ENCODE data around the gene STRA8.

The STRA8 gene

DNA sequence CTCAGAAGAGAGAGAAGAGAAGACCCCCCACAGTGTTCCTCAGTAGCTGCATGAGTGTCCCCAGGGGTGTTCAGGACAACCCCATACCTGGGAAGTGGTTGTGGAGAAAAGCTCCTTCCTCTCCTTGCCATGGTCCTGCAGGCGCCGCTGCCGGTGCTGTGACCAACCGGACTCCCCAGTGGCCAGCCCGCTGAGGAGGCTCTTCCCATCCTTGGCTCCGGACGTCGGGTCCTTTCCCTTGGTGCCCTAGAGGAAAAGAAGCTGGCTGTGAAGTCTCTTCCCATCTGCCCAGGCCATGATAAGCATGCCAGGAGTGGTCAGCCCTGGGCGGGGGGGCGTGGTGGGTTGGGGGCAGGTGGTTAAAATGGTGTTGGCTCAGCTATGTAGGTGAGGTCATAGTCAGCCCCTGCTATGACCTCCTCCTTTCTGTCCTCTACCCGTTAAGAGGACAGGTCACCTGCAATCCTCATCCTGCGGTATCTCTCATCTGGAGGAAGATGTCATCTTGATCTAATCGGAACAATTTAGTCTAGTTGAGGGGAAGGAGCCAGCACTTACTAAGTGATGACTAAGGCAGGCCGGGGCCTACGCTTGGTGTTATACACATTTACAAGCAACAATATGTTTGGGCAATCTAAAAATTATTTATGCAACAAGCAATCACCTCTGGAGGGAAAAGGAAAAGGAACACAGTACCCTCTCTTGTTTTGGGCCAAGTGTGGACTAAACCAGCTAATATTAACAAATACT, 35.6 kb upstream of the STRA8 start:
- Histone ChIP-seq H3K27me3 (no peaks in the 10 kb centered on the region), H3K27ac (no peak overlapping the region), H3K4me1 (no peaks in the 10 kb centered on the region), H3K9me3 (no peaks in the 10 kb centered on the region), H3K4me3 (no peak overlapping the region), H3K36me3 (peaks cover 64 to 91% (median 65%) of the 10 kb centered on the region in 3 donors)
- no peak for DNase-seq
- TF ChIP-seq, protein P1, sequence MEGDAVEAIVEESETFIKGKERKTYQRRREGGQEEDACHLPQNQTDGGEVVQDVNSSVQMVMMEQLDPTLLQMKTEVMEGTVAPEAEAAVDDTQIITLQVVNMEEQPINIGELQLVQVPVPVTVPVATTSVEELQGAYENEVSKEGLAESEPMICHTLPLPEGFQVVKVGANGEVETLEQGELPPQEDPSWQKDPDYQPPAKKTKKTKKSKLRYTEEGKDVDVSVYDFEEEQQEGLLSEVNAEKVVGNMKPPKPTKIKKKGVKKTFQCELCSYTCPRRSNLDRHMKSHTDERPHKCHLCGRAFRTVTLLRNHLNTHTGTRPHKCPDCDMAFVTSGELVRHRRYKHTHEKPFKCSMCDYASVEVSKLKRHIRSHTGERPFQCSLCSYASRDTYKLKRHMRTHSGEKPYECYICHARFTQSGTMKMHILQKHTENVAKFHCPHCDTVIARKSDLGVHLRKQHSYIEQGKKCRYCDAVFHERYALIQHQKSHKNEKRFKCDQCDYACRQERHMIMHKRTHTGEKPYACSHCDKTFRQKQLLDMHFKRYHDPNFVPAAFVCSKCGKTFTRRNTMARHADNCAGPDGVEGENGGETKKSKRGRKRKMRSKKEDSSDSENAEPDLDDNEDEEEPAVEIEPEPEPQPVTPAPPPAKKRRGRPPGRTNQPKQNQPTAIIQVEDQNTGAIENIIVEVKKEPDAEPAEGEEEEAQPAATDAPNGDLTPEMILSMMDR (IDR thresholded peaks at IDR 0.05): no peak
- intact Hi-C loops (cut with DNase I; ENCODE audit: low total_unique reads): no loop called here

DNA sequence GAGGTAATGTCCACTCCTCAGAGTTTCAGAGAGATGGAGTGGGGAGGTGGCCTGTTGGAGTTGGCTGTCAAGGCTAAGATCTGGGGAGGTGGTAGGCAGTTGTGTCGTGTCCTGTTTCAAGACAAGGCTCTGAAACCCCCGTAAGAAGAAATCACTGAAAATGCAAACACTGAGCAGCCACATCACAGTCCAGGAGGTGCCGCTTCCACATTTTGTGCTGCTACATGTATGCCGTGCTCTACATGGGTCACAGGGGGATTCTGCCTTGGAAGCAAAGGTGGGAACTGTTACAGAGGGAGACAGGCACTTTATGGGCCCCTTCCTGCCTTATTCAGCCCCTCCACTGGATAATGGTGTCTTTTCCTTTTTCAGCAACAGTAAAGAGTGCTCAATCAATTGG, 34.2 kb upstream of the STRA8 start:
- Histone ChIP-seq H3K36me3 (peaks cover 65 to 90% (median 67%) of the 10 kb centered on the region in 3 donors), H3K27me3 (no peaks in the 10 kb centered on the region), H3K4me3 (no peak overlapping the region), H3K9me3 (no peaks in the 10 kb centered on the region), H3K4me1 (no peaks in the 10 kb centered on the region), H3K27ac (no peak overlapping the region)
- TF ChIP-seq, protein P1 (IDR thresholded peaks at IDR 0.05): no peak
- intact Hi-C loops (cut with DNase I; ENCODE audit: low total_unique reads): no loop called here
- no peak for DNase-seq

DNA sequence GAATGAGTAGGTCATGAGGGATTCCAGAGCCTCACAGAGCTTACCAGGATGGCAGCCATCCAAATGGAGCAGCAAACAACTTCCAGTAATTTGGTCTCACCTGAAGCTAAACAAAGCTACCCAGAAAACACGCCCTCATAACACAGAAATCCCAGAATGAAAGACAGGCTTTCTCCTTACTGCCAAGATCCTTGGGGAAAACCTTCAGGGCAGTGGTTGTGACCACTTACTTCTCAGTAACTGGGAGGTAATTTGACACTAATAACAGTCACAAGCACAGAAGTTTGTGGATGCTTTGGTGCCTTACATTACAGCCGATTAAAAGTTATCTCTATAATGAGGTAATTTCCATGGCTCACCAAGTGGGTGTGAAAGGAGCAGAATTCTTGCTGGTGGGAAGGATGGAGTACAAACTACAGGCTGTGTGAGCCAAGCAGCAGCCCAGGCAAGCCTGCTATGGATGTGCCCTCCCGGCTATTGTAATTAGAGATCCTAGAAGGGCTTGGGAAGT, 32.8 kb upstream of the STRA8 start:
- TF ChIP-seq, protein P1 (IDR thresholded peaks at IDR 0.05): no peak
- no peak overlapping the region for H3K27ac ChIP-seq
- H3K36me3 ChIP-seq: peaks cover 64 to 86% (median 66%) of the 10 kb centered on the region in 3 donors
- H3K9me3 ChIP-seq: no peaks in the 10 kb centered on the region
- H3K4me1 ChIP-seq: peaks cover 0 to 3% (median 0%) of the 10 kb centered on the region in 4 donors
- intact Hi-C loops (cut with DNase I; ENCODE audit: low total_unique reads): no loop called here
- no peak overlapping the region for H3K4me3 ChIP-seq
- no peak for DNase-seq
- H3K27me3 ChIP-seq: no peaks in the 10 kb centered on the region

DNA sequence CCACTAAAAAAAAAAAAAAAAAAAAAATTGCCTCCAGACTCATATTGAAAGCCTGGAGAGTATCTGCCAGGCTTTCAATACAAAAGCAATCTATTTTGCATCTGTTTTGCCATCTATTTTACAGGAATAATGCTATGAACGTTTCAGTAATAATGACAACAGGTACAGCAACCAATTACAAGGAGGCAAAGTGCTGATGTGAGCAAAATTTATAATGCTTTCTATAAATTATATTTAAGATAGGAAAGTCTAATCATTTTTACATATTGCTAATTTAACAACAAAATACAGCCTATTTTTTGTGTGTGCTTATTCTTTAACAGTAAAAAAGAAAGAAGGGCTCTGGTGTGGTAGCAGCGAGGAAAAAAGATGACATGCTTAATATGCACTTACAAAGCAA, 32.3 kb upstream of the STRA8 start:
- Histone ChIP-seq H3K36me3 (peaks cover 60 to 84% (median 63%) of the 10 kb centered on the region in 3 donors), H3K27me3 (no peaks in the 10 kb centered on the region), H3K4me3 (no peak overlapping the region), H3K27ac (no peak overlapping the region), H3K9me3 (no peaks in the 10 kb centered on the region), H3K4me1 (peaks cover 0 to 3% (median 0%) of the 10 kb centered on the region in 4 donors)
- TF ChIP-seq, protein P1 (IDR thresholded peaks at IDR 0.05): no peak
- DNase-seq: no peak
- intact Hi-C loops (cut with DNase I; ENCODE audit: low total_unique reads): no loop called here

DNA sequence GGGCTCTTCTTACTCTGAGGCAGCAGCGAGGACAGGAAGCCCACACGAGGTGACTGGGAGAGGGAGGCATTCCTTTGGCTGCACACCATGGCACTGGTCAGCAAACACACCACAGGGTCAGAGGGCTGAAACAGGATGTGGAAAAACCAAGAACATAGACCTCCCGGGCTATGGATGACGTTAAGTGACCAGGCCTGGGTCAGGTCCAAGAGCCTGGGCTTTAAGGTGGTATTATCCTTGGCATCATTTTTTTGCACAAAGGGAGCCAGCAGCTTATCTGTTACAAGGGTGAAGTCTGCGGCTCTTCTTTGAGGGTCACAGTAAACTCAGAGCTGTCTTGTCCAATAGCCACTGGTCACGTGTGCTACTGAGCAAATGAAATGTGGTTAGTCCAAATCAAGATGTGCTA, 29.3 kb upstream of the STRA8 start:
- no peaks in the 10 kb centered on the region for H3K9me3 ChIP-seq
- H3K27ac ChIP-seq: no peak overlapping the region
- H3K4me1 ChIP-seq: peaks cover 0 to 26% (median 13%) of the 10 kb centered on the region in 4 donors
- H3K36me3 ChIP-seq: peaks cover 39 to 57% (median 46%) of the 10 kb centered on the region in 3 donors
- no peaks in the 10 kb centered on the region for H3K27me3 ChIP-seq
- no peak for DNase-seq
- intact Hi-C loops (cut with DNase I; ENCODE audit: low total_unique reads): no loop called here
- H3K4me3 ChIP-seq: no peak overlapping the region
- TF ChIP-seq, protein P1 (IDR thresholded peaks at IDR 0.05): no peak

All from tibial artery (tissue), 4 donors.